GM21526 (cell line): ENCODE measurements around the gene ZCCHC2.
A peak's percentile ranks its signal among the peaks of the same experiment; 100 is the strongest.

Source experiments
- ATAC-seq: cut with Tn5 transposase; IDR thresholded peaks from one replicate; pipeline ENCODE4 v1.9.1; 2021; ENCODE audit warnings: moderate library complexity; ENCODE audit not compliant: unreplicated experiment, low FRiP score

ZCCHC2 gene

DNA sequence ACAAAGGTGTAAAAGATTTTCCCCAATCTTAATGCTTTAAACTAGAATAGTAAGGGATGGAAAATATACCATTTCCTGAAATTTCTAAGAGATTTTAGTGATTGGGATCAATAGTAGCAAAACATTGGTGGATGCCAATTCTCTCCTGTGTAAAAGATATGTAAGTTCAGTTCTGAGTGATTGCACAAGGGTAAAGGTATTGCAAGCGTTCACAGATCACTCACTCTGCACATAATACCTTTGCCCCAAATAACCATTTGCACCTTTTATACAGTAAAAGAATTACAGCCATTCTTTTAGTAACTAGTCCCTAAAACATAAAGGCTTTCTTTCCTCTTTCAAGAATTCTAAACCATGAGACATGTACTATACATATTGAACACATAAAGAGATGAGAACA, 13.0 kb upstream of the ZCCHC2 start:
- no peak for ATAC-seq

DNA sequence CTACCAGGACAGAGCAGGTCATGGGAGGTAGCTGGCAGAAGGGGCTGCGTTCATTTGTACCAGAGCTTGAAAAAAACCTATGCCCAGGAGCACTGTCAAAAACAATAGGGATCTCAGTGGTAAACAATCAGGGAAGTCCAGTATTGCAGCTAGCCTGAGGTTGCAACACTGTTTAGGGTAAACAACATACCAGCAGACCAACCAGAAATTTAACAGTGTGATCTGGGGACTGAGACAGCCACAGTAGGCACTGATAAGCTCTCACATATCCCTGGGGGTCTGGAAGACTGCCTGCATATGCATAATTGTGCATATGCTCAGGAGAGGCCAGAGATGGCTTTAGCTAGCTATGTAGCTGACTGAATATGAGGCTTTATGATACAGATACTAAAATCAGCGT, 12.0 kb upstream of the ZCCHC2 start:
- ATAC-seq, result no peak

DNA sequence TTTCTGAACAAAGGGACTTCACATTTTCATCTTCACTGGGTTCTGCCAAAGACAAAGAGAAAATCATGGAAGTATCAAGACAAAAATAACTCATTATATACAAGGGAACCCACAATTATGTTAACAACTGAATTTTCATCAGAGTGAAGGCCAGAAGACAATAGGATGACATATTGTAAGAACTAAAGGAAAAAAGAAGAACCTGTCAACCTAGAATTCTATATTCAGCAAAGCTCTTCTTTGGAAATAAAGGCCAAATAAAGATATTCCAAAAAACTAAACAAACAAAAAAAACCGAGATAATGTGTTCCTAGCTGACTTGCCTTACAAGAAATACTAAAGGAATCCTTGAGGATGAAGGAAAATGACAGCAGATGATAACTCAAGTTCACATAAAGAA, 10.3 kb upstream of the ZCCHC2 start:
- ATAC-seq, result no peak

DNA sequence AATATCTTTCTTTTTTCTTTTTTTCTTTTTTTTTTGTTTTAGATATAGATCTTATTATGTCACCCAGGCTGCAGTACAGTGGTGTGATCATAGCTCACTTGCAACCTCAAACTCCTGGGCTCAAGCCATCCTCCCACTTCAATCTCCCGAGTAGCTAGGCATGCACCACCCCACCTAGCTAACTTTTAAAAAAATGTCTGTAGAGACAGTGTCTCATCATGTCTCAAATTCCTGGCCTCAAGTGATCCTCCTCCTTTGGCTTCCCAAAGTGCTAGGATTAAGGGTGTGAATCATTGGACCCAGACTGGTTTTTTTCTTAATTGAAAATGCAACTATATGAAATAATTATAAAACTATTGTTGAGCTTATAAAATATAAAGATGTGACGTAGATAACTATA, 9.8 kb upstream of the ZCCHC2 start:
- ATAC-seq, result no peak

DNA sequence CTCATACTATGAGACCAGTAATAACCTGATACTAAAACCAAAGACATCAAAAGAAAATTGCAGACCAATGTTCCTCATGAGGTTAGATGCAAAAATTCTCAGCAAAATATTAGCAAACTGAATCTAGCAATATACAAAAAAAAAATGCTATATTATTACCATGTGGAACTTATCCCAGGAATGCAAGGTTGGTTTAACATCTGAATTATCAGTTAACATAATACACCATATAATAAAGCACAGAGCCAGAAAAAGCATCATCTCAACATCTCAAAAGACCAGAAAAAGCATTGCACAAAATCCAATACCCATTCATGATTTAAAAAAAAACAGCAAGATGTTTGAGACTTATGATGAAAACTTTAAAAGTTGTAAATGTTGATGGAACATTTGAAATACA, 8.3 kb upstream of the ZCCHC2 start:
- ATAC-seq, result no peak

DNA sequence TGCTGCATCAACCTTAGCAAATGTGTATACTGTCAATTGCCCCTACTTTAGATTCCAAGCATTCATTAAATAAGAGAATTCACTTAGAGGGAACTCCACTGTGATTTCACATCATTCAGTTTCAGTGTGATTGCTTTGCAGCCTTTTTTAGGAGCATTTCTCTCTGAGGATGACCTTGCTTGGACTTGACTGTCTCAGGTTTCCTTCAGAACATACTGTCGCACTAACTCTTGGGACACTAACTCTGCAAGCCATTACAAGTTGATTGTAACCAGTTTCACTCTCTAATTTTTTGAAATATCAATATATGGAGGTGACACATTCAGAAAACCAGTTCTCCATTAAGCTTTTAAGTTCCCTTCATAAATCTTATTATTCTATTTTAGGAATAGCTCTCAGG, 6.6 kb upstream of the ZCCHC2 start:
- ATAC-seq, result no peak

DNA sequence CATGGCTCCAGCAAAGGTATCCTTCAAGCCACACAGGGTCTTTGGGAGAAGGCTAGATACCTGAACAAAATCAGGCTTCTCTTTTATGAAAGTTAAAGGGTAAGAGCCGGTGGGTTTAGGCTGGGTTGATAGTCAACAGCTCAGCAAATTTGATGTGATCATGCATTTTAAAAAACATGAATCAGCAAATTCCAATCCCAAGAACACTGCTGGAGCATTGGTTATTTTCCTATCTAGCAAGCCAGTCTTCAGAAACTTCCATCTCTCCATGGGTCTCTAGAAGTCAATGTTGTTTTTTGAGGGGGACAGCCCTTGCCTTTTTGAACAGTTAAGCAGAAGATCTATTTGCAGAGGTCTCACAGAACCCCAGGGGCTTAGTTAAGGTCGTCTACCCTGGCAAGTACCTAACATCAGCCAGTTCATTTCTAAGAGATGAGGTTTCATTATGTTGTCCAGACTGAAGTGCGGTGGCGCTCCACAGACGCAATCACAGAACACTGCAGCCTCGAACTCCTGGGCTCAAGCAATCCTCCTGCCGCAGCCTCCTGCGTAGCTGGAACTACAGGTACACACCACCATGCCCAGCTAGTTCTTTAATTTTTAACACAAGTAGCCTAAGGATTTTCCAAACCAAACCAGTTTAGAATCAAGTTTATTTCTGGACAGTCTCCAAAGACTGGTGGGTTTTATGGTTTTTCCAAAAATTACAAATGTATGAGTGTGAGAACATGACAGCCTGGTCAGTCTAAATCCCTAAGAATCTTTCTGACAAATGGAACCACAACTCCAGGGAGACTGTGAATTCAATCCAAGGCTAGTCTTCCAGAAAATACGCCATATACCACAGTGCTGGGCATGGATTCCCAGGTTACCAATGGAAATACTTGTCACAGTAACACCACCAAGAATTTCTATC, 4.1 kb upstream of the ZCCHC2 start:
- no peak for ATAC-seq

DNA sequence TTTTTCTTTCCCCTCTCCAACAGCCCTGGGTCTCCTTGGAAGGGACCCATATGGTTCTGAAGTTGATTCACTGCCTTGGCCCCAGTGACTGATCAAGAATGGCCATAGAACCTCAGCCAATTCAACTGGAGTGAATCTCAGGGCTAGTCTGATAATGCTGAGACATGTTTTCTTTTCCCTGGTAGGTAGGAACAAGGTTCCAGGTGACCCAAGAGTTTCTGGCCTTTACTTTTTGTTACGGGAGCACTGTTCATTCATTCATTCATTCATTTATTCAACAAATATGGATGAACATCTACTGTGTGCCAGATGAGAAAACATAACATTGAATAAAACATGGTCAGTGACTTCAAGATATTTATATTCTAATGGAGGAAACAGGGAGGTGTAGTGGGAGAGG, 3.1 kb upstream of the ZCCHC2 start:
- no peak for ATAC-seq

DNA sequence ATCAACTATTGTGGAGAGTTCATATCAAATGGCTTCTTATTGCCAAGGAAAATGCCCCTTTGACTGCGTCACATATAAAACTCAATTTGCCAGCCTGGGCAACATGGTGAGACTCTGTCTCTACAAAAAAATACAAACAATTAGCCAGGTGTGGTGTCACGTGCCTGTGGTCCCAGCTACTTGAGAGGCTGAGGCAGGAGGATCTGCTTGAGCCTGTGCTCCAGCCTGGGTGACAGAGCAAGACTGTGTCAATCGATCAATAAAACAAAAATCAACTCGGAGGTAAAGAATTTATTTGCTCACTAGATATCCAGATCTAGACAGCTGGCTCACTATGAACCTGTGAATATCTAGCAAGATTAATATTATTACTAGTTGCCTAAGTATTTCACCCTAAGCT, 1.7 kb upstream of the ZCCHC2 start:
- no peak for ATAC-seq

DNA sequence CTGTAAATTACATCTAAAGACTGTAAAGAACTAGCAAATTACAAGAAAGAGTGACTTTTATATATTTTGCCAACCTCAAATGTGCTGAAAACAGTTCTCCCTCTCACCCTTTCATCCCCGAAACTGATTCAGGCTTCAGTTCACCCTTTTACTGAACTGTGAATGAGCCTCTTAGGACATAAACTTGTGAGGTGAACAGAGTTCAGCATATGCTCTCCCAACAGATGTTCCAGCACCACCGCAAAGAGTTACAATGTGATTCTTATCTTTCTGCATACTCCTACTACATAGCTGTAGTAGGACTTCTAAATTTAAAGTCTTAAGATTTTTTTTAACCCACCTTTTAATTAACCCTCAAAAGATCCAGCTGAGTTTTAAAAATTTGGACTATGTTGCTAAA, 1.2 kb upstream of the ZCCHC2 start:
- no peak for ATAC-seq

DNA sequence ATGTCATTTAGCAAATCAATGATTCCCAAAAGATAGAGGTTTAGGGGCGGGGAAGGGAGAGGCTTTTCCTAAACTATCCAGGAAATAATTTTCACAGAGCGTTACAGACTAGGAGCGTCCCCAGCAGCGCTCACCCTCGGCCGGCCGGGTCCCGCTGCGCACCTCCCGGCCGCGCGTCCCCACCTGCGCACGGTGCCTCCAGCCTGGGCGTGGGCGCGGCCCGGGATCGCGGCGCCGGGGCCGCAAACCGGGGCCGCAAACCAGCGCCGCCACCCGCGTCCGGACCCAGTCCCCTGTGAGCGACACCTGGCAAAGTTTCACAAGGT, 684 bp upstream of the ZCCHC2 start:
- ATAC-seq, result peak; percentile 3

DNA sequence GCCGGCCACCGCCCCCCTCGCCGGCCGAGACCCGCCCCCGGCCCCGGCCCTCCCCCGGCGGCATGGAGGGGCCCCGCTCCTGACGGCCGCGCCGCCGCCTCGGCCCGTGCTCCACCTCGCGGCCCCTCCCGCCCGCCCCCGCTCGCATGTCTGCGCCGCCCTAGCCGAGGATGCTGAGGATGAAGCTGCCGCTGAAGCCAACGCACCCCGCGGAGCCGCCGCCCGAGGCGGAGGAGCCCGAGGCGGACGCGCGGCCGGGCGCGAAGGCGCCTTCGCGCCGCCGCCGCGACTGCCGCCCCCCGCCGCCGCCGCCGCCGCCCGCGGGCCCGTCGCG, 397 bp downstream of the ZCCHC2 start:
- ATAC-seq, result no peak

DNA sequence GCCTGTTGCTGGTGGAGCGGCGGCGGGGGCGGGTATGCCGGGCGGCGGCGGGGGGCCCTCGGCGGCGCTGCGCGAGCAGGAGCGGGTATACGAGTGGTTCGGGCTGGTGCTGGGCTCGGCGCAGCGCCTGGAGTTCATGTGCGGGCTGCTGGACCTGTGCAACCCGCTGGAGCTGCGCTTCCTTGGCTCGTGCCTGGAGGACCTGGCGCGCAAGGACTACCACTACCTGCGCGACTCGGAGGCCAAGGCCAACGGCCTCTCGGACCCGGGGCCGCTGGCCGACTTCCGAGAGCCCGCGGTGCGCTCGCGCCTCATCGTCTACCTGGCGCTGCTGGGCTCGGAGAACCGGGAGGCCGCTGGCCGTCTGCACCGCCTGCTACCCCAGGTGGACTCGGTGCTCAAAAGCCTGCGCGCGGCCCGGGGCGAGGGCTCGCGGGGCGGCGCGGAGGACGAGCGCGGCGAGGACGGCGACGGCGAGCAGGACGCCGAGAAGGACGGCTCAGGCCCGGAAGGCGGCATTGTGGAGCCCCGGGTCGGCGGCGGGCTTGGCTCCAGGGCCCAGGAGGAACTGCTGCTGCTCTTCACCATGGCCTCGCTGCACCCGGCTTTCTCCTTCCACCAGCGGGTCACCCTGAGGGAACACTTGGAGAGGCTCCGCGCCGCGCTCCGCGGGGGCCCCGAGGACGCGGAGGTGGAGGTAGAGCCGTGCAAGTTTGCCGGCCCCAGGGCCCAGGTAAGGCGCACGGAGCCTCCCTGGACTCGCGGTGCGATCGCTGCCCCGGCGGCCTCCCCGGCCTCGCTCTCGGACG, 1.0 kb downstream of the ZCCHC2 start:
- ATAC-seq, result peak; percentile 1

DNA sequence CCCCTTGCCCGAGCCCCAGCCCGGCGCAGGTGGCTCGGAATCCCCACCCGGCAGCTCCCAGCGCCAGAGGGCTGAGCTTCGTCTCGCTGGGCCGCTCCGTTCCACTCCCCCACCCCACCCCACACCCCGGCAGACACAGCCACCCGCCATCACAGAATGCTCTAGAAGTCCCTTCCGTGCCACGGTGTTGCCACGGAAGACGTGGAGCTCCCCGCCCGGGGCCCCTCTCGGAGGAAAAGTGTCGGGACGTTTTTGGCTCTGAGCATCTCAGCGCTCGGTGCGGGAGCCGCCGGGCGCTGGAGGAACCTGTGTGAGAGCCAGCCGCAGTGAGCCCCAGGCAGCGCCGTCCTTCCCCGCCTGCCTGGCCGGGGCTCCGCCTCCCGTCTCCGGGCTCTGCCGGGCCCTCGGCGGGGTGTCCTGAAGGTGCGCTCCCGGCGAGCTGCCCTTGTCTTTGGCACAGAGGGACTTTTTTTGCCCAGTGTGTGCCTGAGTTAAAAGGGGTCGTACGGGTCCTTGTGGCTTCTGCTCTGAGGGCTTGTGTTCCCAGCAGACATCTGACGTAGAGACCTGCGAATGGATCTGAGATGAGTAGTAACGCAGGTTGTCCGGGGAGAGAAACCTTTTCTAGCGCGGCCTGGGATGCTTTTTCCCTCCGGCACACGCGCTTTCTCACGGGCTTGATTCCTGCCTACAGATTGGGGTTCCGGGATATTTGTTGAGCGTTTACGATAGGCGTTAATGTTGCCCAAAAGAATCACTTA, 1.8 kb downstream of the ZCCHC2 start:
- ATAC-seq, result peak; percentile 13

DNA sequence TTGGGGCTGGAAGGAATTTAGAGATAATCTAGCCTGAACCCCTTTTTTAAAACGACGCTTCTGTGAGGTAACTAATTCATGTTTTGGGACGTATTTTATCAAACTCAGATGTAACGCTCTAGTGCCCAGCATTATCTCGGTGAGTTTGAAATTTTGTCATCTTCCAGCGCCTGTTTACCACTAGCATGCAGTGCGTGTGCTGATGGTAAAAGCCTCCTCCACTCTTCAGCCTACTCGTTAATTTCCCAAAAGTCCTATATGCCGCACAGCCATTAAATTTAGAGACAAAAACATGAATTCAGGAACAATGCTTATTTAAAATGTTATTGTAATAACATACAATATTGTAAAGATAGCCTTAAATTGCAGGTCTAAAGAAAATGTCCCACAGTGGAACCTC, 2.8 kb downstream of the ZCCHC2 start:
- ATAC-seq, result no peak

DNA sequence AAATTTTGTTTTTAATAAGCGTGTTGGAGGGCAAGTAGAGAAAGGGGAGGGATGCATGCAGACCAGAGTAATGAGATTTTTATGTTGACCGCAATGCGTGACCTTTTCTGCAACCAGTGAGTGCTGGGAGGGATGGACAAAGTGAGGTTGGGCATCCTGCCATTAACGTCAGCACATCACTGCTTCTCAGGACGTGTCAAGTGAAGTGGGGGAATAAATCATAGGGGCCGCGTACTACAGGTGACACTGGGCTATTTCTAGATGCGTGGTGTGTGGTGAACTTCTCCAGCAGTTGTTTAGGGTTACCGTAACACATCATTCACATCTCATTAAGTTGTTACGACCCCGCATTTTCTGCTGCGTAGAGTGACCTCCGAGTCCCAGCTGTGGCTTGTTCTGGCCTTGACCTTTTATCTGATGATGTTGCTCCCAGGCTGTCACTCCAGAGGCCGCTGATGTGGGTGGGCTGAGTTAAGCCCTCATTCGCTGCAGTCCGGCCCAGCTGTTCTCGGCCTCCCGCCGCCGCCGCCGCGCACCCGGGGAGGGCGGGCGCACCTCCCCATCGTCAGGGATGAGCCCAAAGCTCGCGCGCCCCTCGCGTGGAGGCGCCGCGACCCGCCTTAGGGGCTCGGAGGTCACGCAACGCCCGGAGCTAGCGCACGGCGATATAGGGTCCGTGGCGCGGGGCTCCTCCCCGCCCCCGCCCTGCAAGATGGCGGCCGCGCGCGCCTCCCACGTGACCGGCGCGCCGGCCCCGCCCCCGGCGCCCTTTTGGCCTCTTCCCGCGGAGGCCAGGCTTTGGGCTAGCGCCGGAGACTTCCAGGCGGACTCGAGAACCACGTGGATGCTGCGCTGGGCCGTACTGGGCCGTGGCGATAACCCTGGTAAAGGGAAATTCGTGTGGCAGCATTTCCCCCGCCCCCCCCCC, 3.5 kb downstream of the ZCCHC2 start:
- no peak for ATAC-seq

DNA sequence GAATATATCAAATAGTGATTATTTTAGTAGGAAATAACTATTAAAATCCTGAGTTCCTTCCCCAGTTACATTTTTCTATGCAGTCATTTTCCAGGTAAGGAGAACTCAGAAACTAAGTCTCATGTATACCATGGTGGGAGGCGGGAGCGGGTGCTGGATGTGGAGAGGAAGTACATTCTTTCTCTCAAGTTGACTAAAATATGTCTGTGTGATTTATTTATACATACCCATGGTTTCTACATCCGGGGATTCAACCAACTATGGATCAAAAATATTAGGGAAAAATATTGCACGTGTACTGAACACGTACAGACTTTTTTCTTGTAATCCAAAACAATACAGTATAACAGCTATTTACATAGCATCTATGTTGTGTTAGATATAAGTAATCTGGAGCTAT, 6.8 kb downstream of the ZCCHC2 start:
- no peak for ATAC-seq

DNA sequence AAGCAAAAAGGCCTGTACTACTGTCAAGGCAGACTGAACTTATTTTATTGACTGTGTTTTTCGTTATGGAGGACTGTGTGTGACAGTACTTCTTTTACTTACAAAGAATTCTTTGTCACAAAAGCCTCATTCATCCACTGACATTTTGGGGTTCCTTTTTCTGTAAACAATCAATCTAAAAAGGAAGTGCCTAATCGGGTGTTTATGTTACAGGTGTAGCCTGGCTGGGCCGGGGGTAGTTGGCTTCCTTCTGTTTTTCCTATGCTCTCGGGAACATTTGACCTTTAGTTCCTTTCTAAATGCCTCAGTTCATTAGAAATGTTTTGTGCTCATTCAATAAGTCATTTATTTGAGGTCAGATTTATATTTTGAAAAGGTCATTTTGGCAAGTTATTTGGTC, 8.3 kb downstream of the ZCCHC2 start:
- no peak for ATAC-seq

DNA sequence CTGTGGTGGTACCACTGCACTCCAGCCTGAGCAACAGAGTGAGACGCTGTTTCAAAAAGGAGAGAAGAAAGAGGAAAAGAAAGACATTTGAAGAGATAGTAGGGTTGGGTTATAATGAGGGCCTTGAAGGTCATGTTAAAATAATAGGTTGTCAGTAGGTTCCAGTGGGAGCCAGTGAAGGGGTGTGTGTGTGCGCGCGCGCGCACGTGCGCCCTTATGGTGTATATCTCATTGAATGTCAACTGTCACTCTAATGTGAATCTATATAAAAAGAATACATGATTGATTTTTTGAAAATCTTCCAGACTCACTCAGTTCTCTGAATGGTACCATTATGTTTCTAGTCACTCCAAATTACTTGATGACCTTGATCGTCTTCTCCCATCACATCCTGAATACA, 9.1 kb downstream of the ZCCHC2 start:
- no peak for ATAC-seq

DNA sequence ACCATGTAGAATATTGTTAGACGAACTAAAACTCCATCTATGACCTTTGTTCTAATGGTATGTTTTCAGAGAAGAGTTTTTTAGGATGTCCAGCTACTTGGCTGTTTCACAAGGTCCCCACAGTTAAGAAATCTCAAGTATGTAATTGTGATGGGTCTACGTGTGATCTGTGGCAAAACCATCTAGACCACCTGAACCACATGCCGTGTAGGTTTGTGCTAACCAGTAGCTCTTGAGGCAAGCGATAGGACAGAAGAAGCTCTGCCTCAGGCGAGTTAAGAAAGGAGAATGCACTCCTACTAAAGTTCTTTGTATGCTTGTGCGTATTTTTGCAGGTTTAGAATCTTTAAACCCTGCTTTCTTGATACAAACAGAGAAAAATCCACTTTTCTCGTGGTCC, 13.2 kb downstream of the ZCCHC2 start:
- ATAC-seq, result no peak
